Neural cell (in vitro differentiated cells): ENCODE results near the gene SMCO4. TPM values are rescaled to one million over a fixed set of nuclear protein-coding genes. Genes with fewer than 3 reads are reported as not detected.

Source experiments
- H2AFZ ChIP-seq: fragments of 200-600, 300-800 bp; sonication (generic), shearing (Covaris generic); 2 replicates; pipeline ENCODE4 v1.6.0; 2014; ENCODE audit warnings: low read depth, mild to moderate bottlenecking, antibody characterized with exemption, low read length, moderate library complexity
- H3F3A ChIP-seq: fragments of 200-600 bp; shearing (Covaris generic); 2 replicates; pipeline ENCODE4 v1.6.1; 2016; ENCODE audit warnings: mild to moderate bottlenecking, moderate library complexity, mixed read lengths, antibody characterized with exemption, low read length; ENCODE audit not compliant: insufficient read depth, poor library complexity, severe bottlenecking
- H3K27ac ChIP-seq: fragments of 200-600, 300-800 bp; sonication (generic), shearing (Covaris generic); 2 replicates; pipeline ENCODE4 v1.5.1; 2014; ENCODE audit warnings: mild to moderate bottlenecking, low read length, moderate library complexity
- H3K27me3 ChIP-seq: fragments of 300-800, 200-600 bp; sonication (generic), shearing (Covaris generic); 2 replicates; pipeline ENCODE4 v1.6.0; 2014; ENCODE audit warnings: mild to moderate bottlenecking, low read depth, low read length, moderate library complexity; ENCODE audit not compliant: insufficient read depth
- H3K36me3 ChIP-seq: fragments of 300-800, 200-600 bp; sonication (generic), shearing (Covaris generic); 2 replicates; pipeline ENCODE4 v1.5.1; 2014; ENCODE audit warnings: mild to moderate bottlenecking, antibody characterized with exemption, low read length, moderate library complexity; ENCODE audit not compliant: insufficient read depth
- H3K4me2 ChIP-seq: fragments of 300-800, 200-600 bp; sonication (generic), shearing (Covaris generic); 2 replicates; pipeline ENCODE4 v1.6.0; 2014; ENCODE audit warnings: mild to moderate bottlenecking, low read length
- H3K4me3 ChIP-seq: fragments of 300-800, 200-600 bp; sonication (generic), shearing (Covaris generic); 2 replicates; pipeline ENCODE4 v1.5.1; 2014; ENCODE audit warnings: mild to moderate bottlenecking, low read length, moderate library complexity
- H3K79me2 ChIP-seq: fragments of 200-600 bp; shearing (Covaris generic); replicated peaks from 2 replicates; pipeline ENCODE4 v1.6.0; 2014; ENCODE audit warnings: mild to moderate bottlenecking, low read length, moderate library complexity; ENCODE audit not compliant: insufficient read depth
- H3K9ac ChIP-seq: fragments of 300-800, 200-600 bp; sonication (generic), shearing (Covaris generic); 2 replicates; pipeline ENCODE4 v1.6.1; 2016; ENCODE audit warnings: mild to moderate bottlenecking, low read length, mixed read lengths
- H3K9me2 ChIP-seq: fragments of 200-600 bp; shearing (Covaris generic); 2 replicates; pipeline ENCODE4 v1.6.1; 2016; ENCODE audit warnings: mild to moderate bottlenecking, low read length, mixed read lengths; ENCODE audit not compliant: insufficient read depth
- H3K9me3 ChIP-seq: fragments of 200-600, 300-800 bp; sonication (generic), shearing (Covaris generic); 2 replicates; pipeline ENCODE4 v1.6.1; 2016; ENCODE audit warnings: mild to moderate bottlenecking, mixed run types, low read length, moderate library complexity, mixed read lengths
- H4K20me1 ChIP-seq: fragments of 200-600 bp; shearing (Covaris generic); 2 replicates; pipeline ENCODE4 v1.6.1; 2016; ENCODE audit warnings: mild to moderate bottlenecking, mixed run types; ENCODE audit not compliant: insufficient read depth
- EP300 ChIP-seq: fragments of 450-650 bp; conservative IDR thresholded peaks from 2 replicates; pipeline ENCODE4 v1.6.1; 2014; ENCODE audit warnings: antibody characterized with exemption, mild to moderate bottlenecking, moderate library complexity; ENCODE audit not compliant: poor library complexity, severe bottlenecking
- EZH2 ChIP-seq: fragments of 200-600, 300-800 bp; shearing (Covaris generic), sonication (generic); IDR thresholded peaks from 2 replicates; pipeline ENCODE4 v1.6.1; 2014; ENCODE audit warnings: antibody characterized with exemption, low read length, borderline replicate concordance, mild to moderate bottlenecking; ENCODE audit not compliant: insufficient read depth, poor library complexity, severe bottlenecking
- MXI1 ChIP-seq: fragments of 450-650 bp; conservative IDR thresholded peaks from 2 replicates; pipeline ENCODE4 v1.6.1; 2014; ENCODE audit warnings: antibody characterized with exemption, mild to moderate bottlenecking; ENCODE audit not compliant: poor library complexity, severe bottlenecking
- POLR2AphosphoS5 ChIP-seq: IDR thresholded peaks from 2 replicates; pipeline ENCODE4 v1.6.1; 2012
- RAD21 ChIP-seq: fragments of 450-650 bp; conservative IDR thresholded peaks from 2 replicates; pipeline ENCODE4 v1.6.1; 2014; ENCODE audit warnings: antibody characterized with exemption, mild to moderate bottlenecking, moderate library complexity
- SMC3 ChIP-seq: fragments of 450-650 bp; conservative IDR thresholded peaks from 2 replicates; pipeline ENCODE4 v1.6.1; 2014; ENCODE audit warnings: antibody characterized with exemption, mild to moderate bottlenecking, moderate library complexity; ENCODE audit not compliant: poor library complexity
- TAF1 ChIP-seq: IDR thresholded peaks from 2 replicates; pipeline ENCODE4 v1.6.1; 2012; ENCODE audit warnings: low read depth
- polyA plus RNA-seq: library from polyadenylated mRNA; depleted of rRNA; stranded (reverse); fragments of >200 nt; gene quantifications from 2 replicates; pipeline ENCODE4 v1.2.3, GENCODE V29; 2014
- TF ChIP-seq, protein P1 (sequence below): IDR thresholded peaks from 2 replicates; pipeline ENCODE4 v1.6.1; 2012; ENCODE audit warnings: borderline replicate concordance
- TF ChIP-seq, protein P2 (sequence below): fragments of 450-650 bp; IDR thresholded peaks from 2 replicates; pipeline ENCODE4 v1.5.1; 2014; ENCODE audit warnings: antibody characterized with exemption, mild to moderate bottlenecking, moderate library complexity; ENCODE audit not compliant: poor library complexity, severe bottlenecking

SMCO4 gene
- polyA plus RNA-seq, 1 donor from 2014 or later, result 10.0 TPM

DNA sequence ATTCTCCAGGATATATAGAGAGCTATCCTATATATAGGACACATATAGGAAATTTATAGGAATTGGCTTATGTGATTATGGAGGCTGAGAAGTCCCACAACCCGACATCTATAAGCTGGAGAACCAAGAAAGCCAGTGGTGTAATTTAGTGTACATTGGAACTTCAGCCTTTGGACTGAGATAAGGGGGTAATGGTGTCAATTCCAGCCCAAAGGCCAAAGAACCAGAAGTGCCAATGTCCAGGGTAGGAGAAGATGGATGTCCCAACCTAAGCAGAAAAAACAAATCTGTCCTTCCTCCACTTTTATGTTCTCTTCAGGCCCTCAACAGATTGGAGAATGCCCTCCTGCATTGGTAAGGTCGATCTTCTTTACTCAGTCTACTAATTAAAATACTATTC lies 25.5 kb upstream of the SMCO4 start:
- no peak overlapping the region for H3K4me2 ChIP-seq
- H2AFZ ChIP-seq, result no peak overlapping the region
- no peaks in the 10 kb centered on the region for H3K9me3 ChIP-seq
- TF ChIP-seq POLR2AphosphoS5, result no peak
- H4K20me1 ChIP-seq, result no peaks in the 10 kb centered on the region
- no peak overlapping the region for H3K27ac ChIP-seq
- H3F3A ChIP-seq, result no peaks in the 10 kb centered on the region
- no peak overlapping the region for H3K4me3 ChIP-seq
- no peaks in the 10 kb centered on the region for H3K36me3 ChIP-seq
- no peaks in the 10 kb centered on the region for H3K27me3 ChIP-seq
- H3K9ac ChIP-seq, result no peak overlapping the region
- H3K79me2 ChIP-seq, result no peaks in the 10 kb centered on the region
- no peaks in the 10 kb centered on the region for H3K9me2 ChIP-seq

DNA sequence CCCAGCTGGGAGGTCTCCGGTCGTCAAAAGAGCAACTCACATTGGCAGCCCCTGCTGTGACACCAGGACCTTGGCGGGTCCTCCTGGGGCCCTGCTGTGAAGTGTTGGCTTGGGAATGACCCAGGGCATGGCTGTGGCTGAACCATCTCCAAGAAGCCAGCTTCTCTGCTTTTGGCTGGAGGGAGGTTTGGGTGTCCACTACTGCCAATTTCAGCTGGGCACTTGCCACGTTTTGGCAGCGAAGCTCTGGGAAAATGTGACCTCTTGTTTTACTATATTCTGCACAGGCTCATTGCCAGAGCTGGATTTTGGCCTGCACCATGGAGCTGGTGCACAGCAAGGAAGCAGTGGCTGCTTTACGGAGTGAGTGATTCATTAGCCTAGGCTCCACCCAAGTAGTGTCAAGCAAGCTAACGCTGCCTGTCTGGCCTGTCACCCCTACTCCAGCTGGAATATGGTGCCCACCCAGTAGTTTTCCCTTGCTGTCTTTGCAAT lies 24.3 kb upstream of the SMCO4 start:
- TF ChIP-seq, protein P1, sequence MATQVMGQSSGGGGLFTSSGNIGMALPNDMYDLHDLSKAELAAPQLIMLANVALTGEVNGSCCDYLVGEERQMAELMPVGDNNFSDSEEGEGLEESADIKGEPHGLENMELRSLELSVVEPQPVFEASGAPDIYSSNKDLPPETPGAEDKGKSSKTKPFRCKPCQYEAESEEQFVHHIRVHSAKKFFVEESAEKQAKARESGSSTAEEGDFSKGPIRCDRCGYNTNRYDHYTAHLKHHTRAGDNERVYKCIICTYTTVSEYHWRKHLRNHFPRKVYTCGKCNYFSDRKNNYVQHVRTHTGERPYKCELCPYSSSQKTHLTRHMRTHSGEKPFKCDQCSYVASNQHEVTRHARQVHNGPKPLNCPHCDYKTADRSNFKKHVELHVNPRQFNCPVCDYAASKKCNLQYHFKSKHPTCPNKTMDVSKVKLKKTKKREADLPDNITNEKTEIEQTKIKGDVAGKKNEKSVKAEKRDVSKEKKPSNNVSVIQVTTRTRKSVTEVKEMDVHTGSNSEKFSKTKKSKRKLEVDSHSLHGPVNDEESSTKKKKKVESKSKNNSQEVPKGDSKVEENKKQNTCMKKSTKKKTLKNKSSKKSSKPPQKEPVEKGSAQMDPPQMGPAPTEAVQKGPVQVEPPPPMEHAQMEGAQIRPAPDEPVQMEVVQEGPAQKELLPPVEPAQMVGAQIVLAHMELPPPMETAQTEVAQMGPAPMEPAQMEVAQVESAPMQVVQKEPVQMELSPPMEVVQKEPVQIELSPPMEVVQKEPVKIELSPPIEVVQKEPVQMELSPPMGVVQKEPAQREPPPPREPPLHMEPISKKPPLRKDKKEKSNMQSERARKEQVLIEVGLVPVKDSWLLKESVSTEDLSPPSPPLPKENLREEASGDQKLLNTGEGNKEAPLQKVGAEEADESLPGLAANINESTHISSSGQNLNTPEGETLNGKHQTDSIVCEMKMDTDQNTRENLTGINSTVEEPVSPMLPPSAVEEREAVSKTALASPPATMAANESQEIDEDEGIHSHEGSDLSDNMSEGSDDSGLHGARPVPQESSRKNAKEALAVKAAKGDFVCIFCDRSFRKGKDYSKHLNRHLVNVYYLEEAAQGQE, result no peak
- TF ChIP-seq EP300 (no peak), POLR2AphosphoS5 (no peak), MXI1 (no peak), TAF1 (no peak), RAD21 (no peak), EZH2 (no peak), SMC3 (no peak)
- TF ChIP-seq, protein P2, sequence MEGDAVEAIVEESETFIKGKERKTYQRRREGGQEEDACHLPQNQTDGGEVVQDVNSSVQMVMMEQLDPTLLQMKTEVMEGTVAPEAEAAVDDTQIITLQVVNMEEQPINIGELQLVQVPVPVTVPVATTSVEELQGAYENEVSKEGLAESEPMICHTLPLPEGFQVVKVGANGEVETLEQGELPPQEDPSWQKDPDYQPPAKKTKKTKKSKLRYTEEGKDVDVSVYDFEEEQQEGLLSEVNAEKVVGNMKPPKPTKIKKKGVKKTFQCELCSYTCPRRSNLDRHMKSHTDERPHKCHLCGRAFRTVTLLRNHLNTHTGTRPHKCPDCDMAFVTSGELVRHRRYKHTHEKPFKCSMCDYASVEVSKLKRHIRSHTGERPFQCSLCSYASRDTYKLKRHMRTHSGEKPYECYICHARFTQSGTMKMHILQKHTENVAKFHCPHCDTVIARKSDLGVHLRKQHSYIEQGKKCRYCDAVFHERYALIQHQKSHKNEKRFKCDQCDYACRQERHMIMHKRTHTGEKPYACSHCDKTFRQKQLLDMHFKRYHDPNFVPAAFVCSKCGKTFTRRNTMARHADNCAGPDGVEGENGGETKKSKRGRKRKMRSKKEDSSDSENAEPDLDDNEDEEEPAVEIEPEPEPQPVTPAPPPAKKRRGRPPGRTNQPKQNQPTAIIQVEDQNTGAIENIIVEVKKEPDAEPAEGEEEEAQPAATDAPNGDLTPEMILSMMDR, result no peak
- Histone ChIP-seq H3K4me2 (no peak overlapping the region), H4K20me1 (no peaks in the 10 kb centered on the region), H3K27me3 (no peaks in the 10 kb centered on the region), H3K27ac (no peak overlapping the region), H3K9me3 (no peaks in the 10 kb centered on the region), H3K79me2 (no peaks in the 10 kb centered on the region), H2AFZ (no peak overlapping the region), H3K4me3 (no peak overlapping the region), H3K36me3 (no peaks in the 10 kb centered on the region), H3K9ac (no peak overlapping the region), H3K9me2 (no peaks in the 10 kb centered on the region), H3F3A (no peaks in the 10 kb centered on the region)

DNA sequence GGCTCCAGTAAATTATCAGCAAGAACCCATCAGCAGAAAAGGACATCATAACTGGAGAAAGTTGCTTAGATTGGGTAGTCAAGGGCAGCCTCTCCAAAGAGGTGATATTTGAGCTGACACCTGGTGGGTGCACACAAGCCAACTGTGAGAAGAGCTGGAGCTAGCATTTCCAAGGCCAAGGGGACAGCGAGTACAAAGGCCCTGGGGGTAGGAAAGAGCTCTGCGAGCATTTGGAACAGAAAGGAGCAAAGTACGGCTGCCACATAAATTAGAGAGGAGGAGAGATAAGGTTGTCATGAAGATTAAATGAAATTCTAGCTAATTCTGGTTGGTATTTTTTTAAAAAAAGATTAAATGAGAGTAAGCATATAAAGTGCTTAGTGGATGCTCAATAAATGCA lies 21.7 kb upstream of the SMCO4 start:
- no peaks in the 10 kb centered on the region for H3K9me2 ChIP-seq

More for the DNA sequence above, 21.7 kb upstream of the SMCO4 start:
- Histone ChIP-seq H3K27ac (no peak overlapping the region), H3F3A (no peaks in the 10 kb centered on the region), H3K4me3 (no peak overlapping the region), H4K20me1 (no peaks in the 10 kb centered on the region), H3K36me3 (no peaks in the 10 kb centered on the region), H2AFZ (no peak overlapping the region), H3K4me2 (no peak overlapping the region), H3K27me3 (no peaks in the 10 kb centered on the region), H3K9ac (no peak overlapping the region), H3K9me3 (no peaks in the 10 kb centered on the region), H3K79me2 (no peaks in the 10 kb centered on the region)
- no peak for TF ChIP-seq POLR2AphosphoS5
- no peak for TF ChIP-seq SMC3
- TF ChIP-seq EP300, result no peak
- TF ChIP-seq, protein P1, result no peak
- TF ChIP-seq MXI1, result no peak
